ENCODE results near the gene PDCD6IP.

Gene PDCD6IP

GRCh38 chr3:33803894-33804526, 5.6 kb downstream of the PDCD6IP start:
- POLR2A ChIA-PET, result no interaction called here
- no peak for TF ChIP-seq CTCF (IDR thresholded peaks at IDR 0.05; ENCODE audit: insufficient read depth, low read length, missing control alignments)
- DNase-seq (ENCODE audit: low read depth, low spot score), result no peak
- H3K4me3 ChIP-seq (ENCODE audit: low read depth, low read length), result no peak overlapping the region
- CTCF ChIA-PET, result no interaction called here

DNA sequence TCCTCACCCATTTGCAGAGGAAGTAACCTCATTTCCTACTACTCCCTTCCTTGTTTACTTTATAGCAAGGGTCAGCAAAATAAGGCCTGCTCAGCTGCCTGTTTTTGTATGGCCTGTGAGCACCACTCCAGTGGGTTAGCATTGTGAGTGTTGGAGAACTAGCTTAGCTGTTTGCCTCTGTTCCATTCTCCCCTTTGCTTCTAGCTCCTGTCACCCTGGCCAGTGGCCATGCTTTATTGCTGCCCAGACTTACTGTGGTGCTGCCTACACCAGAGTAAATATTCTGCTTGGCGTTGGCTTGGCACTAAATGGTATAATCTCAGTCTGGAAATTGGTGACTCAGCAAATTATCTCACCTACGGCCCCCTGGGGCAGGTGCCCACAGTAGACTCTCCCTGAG, 8.8 kb downstream of the PDCD6IP start:
- ChIA-PET CTCF (interaction anchor here (1.0 kb wide), 1 partner anchor 20 kb away, joined by 3 read pairs; no protein-coding TSS in a partner anchor), POLR2A (interaction anchor here (1.3 kb wide), 1 partner anchor 9 kb away, joined by 5 read pairs; the partner anchor contains the start of gene PDCD6IP)
- DNase-seq (ENCODE audit: low read depth, low spot score), result no peak
- no peak overlapping the region for H3K4me3 ChIP-seq (ENCODE audit: low read depth, low read length)
- TF ChIP-seq CTCF (IDR thresholded peaks at IDR 0.05; ENCODE audit: insufficient read depth, low read length, missing control alignments), result no peak

DNA sequence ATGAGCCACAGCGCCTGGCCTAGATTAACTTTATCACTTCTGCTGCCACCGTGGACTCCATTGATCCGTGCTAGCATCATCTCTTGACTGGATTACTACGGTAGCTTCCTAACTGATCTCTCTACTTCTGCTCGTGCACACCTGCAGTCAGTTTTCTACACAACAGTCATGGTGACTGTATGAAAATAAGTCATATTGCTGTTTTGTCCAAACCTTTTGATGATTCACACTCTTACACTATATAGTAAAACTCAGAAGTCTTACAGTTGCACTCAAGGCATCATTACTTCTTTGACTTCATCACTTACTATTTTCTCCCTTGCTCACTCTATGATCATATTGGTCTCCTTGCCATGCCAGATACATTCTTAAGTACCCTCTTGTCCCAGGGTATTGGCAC, 10.1 kb downstream of the PDCD6IP start:
- ChIA-PET POLR2A (interaction anchor here (1.0 to 1.2 kb wide), 2 partner anchors 10 to 13 kb away, joined by 3 to 4 read pairs; partner anchors contain the start of gene PDCD6IP), CTCF (interaction anchor here (1.0 kb wide), 1 partner anchor 9 kb away, joined by 3 read pairs; no protein-coding TSS in a partner anchor)
- TF ChIP-seq CTCF (IDR thresholded peaks at IDR 0.05; ENCODE audit: insufficient read depth, low read length, missing control alignments), result no peak
- H3K4me3 ChIP-seq (ENCODE audit: low read depth, low read length), result no peak overlapping the region
- DNase-seq (ENCODE audit: low read depth, low spot score), result no peak

- DNase-seq (ENCODE audit: low read depth, low spot score), result no peak
- CTCF ChIA-PET, result no interaction called here
- H3K4me3 ChIP-seq (ENCODE audit: low read depth, low read length), result no peak overlapping the region
- POLR2A ChIA-PET, result no interaction called here
- TF ChIP-seq CTCF (IDR thresholded peaks at IDR 0.05; ENCODE audit: insufficient read depth, low read length, missing control alignments), result no peak
These were observed 12.1 kb downstream of the PDCD6IP start for GRCh38 chr3:33810545-33810944.

DNA sequence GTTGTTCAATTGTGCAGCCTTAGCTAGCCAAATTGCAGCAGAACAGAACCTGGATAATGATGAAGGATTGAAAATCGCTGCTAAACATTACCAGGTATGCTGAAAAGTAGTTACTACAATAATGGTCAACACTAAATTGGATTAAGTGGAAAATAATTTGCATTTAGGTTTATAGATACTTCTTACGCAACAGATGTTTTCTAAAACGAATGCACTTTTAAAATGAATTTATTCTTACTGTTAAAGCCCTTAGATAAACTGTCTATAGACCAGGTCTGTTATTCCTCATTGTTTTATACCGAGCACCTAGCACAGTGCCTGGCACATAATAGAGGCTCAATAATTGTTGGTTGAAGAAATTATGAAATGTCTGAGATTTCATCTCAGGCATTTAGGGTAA, 23.6 kb downstream of the PDCD6IP start:
- no peak overlapping the region for H3K4me3 ChIP-seq (ENCODE audit: low read depth, low read length)
- ChIA-PET POLR2A (interaction anchor here (1.2 kb wide), 1 partner anchor 14 kb away, joined by 3 read pairs; no protein-coding TSS in a partner anchor), CTCF (no interaction called here)
- TF ChIP-seq CTCF (IDR thresholded peaks at IDR 0.05; ENCODE audit: insufficient read depth, low read length, missing control alignments), result no peak
- DNase-seq (ENCODE audit: low read depth, low spot score), result no peak

- ChIA-PET POLR2A (no interaction called here), CTCF (no interaction called here)
- H3K4me3 ChIP-seq (ENCODE audit: low read depth, low read length), result no peak overlapping the region
- DNase-seq (ENCODE audit: low read depth, low spot score), result no peak
- TF ChIP-seq CTCF (IDR thresholded peaks at IDR 0.05; ENCODE audit: insufficient read depth, low read length, missing control alignments), result no peak
These were observed 25.4 kb downstream of the PDCD6IP start for GRCh38 chr3:33823821-33824220.

All from AG04449 (cell line).